ENCODE data around the gene IFI44L. TPM values are rescaled to one million over a fixed set of nuclear protein-coding genes. Genes with fewer than 3 reads are reported as not detected.

IFI44L gene
- total and polyA plus RNA-seq, 2 of the 13 experiments (the other 11 are each of a cell fraction or from before 2014, with no cell fraction given) = 0.04 TPM

GRCh38 chr1:78617615-78618026, 2.6 kb upstream of the IFI44L start:
- Histone ChIP-seq H3K9me3 (ENCODE audit: low read length) (no peaks in the 10 kb centered on the region), H2AFZ (ENCODE audit: low read length) (no peak overlapping the region), H4K20me1 (ENCODE audit: insufficient read depth, low read length) (no peaks in the 10 kb centered on the region), H3K4me2 (ENCODE audit: low read depth, low read length) (no peak overlapping the region), H3K36me3 (replicated peaks in 1 of 2; ENCODE audit: control insufficient read depth in 1 of 2, insufficient read depth in 2 of 2, low read length in 2 of 2) (no peaks in the 10 kb centered on the region), H3K4me1 (ENCODE audit: insufficient read depth, low read length) (no peaks in the 10 kb centered on the region), H3K27ac (ENCODE audit: extremely low read length, insufficient read depth, low read length) (no peak overlapping the region), H3K27me3 (ENCODE audit: control insufficient read depth in 1 of 2, insufficient read depth in 2 of 2, low read length in 2 of 2) (no peaks in the 10 kb centered on the region), H3K9ac (ENCODE audit: insufficient read depth, low read depth, low read length) (no peak overlapping the region), H3K4me3 (replicated peaks in 1 of 3; ENCODE audit: insufficient read depth in 1 of 3, low read depth in 2 of 3, low read length in 3 of 3) (no peak overlapping the region), H3K79me2 (ENCODE audit: insufficient read depth, low read length) (no peaks in the 10 kb centered on the region)
- FAIRE-seq = peak; percentile 76
- intact Hi-C loops (cut with micrococcal nuclease; ENCODE audit: unreplicated experiment) = loop anchor here (1.0 kb wide), 1 partner anchor 59 kb away; no protein-coding TSS in a partner anchor
- 43% methylated on average over 7 of the region's 7 CpGs for WGBS (ENCODE audit: low lambda C conversion rate)
- ChIA-PET CTCF (ENCODE audit: low intra/inter-chr PET ratio, low total read pairs) (interaction anchor here (2.7 kb wide), 1 partner anchor 59 kb away, joined by 17 read pairs; no protein-coding TSS in a partner anchor), POLR2A (no interaction called here)
- DNase-seq (ENCODE audit: low spot score) = peak; percentile 78
- in situ Hi-C loops (cut with HindIII; ENCODE audit: extremely low pct_ligation_motif_present, low pct_unique_long_range_greater_than_20kb) = no loop called here
- BruUV-seq (replicated peaks) = no TSS peak
- ATAC-seq = peak; percentile 91
- no peak for TF ChIP-seq PHF8 (CRISPR knock-in tag; IDR thresholded peaks at IDR 0.05)
- TF ChIP-seq UBTF (CRISPR knock-in tag; IDR thresholded peaks at IDR 0.05) = no peak
- TF ChIP-seq ZFP91 (CRISPR knock-in tag; IDR thresholded peaks at IDR 0.05; ENCODE audit: borderline replicate concordance) = peak; percentile 81
- TF ChIP-seq STAG1 (CRISPR knock-in tag; IDR thresholded peaks at IDR 0.05) = peak; percentile 60
- peak; percentile 59 for TF ChIP-seq MAX (IDR thresholded peaks at IDR 0.05)
- TF ChIP-seq FOXA1 (IDR thresholded peaks at IDR 0.05) = no peak
- no peak for TF ChIP-seq FOXA1 (CRISPR knock-in tag; IDR thresholded peaks at IDR 0.05)
- peak; percentile 77 for TF ChIP-seq CTCF (CRISPR knock-in tag; IDR thresholded peaks at IDR 0.05)
- TF ChIP-seq FOXP4 (CRISPR knock-in tag; IDR thresholded peaks at IDR 0.05) = no peak
- no peak for TF ChIP-seq EHMT2 (IDR thresholded peaks at IDR 0.05; ENCODE audit: borderline replicate concordance, low read depth, low read length)
- no peak for TF ChIP-seq RAD21 (CRISPR knock-in tag; IDR thresholded peaks at IDR 0.05)
- TF ChIP-seq CBX2 (IDR thresholded peaks at IDR 0.05; ENCODE audit: low read depth, low read length) = no peak
- no peak for TF ChIP-seq CBX2 (CRISPR knock-in tag; IDR thresholded peaks at IDR 0.05; ENCODE audit: low read depth)
- TF ChIP-seq ZNF7 (CRISPR knock-in tag; IDR thresholded peaks at IDR 0.05) = no peak
- TF ChIP-seq SKI (IDR thresholded peaks at IDR 0.05; ENCODE audit: partially characterized antibody) = no peak
- TF ChIP-seq MYC (CRISPR knock-in tag; IDR thresholded peaks at IDR 0.05; ENCODE audit: borderline replicate concordance) = peak; percentile 22; the same call in 1 of the 2 replicates
- TF ChIP-seq ZSCAN31 (CRISPR knock-in tag; IDR thresholded peaks at IDR 0.05; ENCODE audit: low read depth) = no peak
